GM19193 (cell line): ENCODE measurements around the gene NAV2.

Experiments used
- POLR2A ChIP-seq: IDR thresholded peaks from 4 replicates; pipeline ENCODE4 v1.6.1; 2011; ENCODE audit not compliant: insufficient read depth, insufficient read length; ENCODE audit errors: extremely low read depth

Gene NAV2

DNA sequence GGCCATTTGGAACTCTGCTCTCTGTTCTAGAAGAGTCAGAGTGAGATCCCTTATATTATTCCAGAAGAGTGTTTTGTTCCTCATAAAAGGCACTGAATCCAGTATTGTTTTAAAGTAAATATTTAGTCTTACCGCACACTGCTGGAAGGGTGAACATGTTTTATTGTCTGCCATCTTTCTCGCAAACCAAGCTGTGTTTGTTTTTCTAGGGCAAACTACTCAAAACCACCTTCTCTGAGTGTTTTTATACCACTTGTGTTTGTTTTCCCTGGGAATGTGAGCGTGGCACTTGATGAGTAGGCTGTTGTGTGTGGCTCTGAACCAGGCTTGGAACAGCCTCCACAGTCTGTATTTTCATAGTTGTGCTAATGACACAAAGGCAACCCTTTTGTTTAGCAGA lies 357.8 kb downstream of the NAV2 start:
- TF ChIP-seq POLR2A, result no peak

DNA sequence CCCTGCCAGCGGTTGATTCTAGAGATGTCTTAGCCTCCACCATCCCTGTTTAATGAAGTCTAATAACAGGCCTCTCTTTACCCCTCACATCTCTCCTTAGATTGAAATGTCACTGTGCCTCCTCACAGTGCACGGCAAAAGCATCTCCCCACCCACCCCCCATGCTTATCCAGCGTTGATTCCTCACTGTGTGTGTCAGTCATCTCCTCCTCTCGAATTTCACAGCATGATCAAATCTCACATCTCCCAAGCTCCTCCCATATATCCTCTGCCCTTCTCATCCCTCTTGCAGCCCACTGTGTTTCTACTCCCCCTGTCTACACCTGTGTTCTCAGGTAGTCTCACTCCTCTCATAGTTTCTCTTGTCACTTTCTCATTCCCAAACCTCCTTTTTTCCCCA lies 363.0 kb downstream of the NAV2 start:
- no peak for TF ChIP-seq POLR2A

DNA sequence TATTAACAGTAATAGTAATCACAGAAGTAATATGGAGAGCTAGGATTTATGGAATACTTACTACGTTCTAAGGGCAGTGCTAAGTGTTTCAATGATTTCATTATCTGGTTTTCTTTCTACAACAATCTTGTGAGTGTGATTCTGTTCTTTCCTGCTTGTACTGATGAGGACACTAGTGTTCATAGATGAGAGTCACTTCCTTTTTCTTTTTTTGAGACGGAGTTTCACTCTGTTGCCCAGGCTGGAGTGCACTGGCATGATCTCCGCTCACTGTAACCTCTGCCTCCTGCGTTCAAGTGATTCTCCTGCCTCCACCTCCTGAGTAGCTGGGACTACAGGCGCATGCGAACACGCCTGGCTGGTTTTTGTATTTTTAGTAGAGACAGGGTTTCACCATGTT lies 366.2 kb downstream of the NAV2 start:
- TF ChIP-seq POLR2A, result no peak

DNA sequence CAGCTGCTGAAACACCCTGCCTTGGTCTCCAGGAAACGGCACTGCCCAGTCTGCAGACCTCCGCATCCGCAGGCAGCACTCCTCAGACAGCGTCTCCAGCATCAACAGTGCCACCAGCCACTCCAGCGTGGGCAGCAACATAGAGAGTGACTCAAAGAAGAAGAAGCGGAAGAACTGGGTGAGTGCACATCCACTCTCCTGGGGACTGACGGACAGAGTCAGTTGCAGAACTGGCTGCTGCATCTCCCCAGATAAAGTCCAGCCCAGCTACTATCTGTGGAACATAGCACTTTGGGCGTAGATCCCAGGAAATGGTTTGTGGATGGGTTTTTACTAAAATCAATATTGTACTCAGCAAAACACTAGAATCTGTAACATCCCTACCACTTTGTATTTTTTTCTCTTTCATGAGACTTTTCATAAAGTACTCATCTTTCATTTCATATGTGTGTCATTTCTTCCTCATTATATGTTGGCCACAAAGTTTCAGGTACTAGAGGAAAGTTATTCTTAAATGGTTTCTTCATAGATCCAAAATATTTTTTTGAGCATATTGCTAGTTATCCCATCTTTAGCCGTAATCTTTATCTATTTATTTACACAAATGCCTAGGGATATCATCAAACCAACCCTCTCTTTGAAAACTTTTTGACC lies 367.5 kb downstream of the NAV2 start:
- no peak for TF ChIP-seq POLR2A

DNA sequence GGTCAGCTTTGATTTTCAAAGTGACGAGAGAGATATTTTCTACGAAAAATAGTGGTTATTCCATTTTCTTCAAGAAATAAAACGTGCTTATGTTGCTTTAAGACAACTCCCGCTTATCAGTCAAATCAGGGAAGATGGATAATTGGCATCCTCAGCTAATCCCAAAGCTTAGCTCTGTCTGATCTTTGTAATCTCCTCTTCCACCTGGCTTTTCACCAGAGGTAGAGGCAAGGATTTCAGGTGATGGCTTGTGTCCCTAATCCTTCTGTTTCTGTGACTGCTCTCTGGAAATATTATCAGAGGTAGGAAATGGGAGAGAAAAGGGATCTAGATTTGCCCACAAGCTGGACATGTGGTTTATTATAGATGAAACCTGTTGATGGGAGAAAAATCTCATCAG lies 368.7 kb downstream of the NAV2 start:
- TF ChIP-seq POLR2A, result no peak

DNA sequence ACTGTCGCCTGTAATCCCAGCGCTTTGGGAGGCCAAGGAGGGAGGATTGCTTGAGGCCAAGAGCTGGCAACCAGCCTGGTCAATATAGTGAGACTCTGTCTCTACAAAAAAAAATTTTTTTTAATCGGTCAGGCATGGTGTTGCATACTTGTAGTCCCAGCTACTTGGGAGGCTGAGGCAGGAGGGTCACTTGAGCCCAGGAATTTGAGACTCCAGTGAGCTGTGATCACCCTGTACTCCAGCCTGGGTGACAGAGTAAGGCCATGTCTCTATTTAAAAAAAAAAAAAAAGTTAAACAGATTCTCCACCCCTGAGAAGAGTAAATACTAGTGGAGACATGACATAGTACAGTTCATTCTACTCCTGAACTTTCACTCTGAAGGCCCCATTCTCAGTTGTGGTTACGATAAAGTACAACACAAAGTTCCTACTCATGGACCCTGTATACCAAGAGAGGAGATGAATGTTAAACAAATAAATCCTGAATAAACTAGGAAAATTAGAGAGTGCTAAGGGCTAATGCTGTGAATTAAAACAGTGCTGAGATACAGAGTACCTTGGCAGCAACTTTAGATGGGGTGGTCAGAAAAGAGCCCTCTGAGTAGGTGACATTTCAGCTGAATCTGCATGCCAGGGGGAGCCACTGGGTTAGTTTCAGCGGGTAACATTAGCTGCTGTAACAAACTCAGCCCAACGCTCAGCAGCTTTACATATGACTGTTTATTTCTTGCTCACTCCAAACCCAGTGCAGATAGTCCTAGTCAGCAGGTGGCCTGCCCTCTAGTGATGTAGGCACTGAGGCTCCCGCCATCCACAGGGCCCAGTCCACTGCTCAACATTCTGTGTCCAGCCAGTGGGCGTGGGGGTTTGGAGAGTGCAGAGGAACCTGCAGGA lies 372.5 kb downstream of the NAV2 start:
- no peak for TF ChIP-seq POLR2A

DNA sequence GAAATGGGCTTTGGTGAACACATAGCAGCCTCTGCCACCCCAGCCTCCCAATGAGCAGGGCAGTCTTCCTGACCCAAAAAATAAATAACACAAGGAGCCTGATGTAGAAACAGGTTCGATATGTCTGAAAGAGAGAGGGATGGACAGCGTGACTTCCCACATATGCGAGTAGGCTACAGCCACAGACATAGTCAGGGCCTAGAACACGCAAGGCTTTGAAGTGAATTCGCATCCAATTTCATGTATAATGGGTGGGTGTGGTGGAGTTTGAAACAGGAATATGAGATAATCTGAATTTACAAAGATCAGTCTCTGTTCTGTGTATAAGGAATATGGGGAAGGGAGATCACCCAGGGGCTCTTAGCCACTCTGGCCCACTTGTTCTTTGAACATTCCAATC lies 373.3 kb downstream of the NAV2 start:
- no peak for TF ChIP-seq POLR2A

DNA sequence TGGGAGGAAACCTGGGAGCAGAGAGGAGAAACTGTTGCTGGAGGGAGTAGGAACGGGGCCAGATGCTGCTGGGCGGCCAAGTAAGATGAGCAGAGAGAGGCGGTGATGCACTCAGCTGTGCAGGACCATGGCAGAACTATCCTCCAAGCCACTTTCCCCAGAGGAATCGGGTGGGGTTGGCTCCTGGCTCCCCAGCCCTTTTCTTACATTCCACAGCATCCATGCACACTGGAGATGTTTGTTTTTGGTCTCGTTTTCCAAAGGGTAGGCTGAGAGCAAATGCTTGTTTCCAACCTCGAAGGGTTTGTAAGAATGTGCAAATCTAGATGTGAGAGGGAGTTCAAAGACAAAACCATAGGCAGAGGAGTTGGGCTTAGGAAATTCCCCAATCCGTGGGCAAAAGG lies 374.5 kb downstream of the NAV2 start:
- no peak for TF ChIP-seq POLR2A

DNA sequence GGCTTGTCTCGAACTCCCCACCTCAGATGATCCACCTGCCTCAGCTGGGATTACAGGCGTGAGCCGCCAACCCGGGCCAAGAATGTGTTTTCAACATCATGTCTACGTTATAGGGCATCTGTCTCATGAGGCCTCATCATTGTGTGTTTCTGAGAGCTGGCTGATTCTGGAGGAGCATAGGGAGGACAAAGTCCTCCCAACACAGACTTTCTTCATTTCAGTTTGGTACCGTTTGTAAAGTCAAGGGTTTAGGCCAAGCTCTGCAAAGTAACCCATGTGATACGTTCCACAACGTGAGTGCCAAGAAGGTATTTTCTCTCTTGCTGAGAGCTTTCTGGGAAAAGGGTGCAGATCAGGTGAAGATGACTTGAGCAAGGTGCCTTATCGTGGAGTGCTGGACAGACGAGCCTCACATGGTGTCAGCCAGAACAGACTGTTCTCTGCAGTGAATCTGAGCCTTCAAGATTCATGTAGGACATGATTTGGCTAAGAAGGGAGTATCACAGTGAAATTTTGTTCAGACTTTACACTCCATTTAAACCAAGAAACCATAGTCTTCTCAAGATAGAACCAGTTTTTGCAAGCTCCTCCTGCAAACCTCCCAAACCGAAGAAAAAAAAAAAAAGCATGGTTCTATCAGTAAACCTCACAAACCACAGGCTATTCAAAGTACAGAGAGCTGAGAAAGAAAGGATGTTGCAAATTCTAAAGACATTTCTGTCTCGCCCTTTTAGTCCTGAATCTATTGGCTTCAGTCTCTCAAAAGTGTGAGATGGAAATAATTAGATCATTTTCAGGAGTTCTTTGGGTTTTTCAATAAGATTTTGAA lies 376.0 kb downstream of the NAV2 start:
- TF ChIP-seq POLR2A, result no peak

DNA sequence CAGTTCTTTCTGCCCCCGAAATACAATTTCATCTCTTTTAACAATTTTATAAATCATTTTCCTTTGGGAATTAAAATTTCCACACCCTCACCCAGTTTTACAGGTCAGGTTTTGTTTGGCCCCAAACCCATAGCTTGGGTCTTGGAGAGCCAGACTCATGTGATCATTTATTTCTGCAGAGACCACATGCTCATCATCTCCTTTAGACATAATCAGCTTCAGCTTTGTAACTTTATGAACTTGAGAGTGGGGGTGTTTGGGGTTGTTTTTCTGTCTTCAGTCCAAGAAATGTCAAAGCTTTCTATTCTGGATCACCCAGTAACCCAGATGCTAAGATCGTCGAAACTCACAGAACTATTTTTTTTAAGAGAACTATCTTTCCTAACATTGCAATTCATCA lies 376.7 kb downstream of the NAV2 start:
- no peak for TF ChIP-seq POLR2A

DNA sequence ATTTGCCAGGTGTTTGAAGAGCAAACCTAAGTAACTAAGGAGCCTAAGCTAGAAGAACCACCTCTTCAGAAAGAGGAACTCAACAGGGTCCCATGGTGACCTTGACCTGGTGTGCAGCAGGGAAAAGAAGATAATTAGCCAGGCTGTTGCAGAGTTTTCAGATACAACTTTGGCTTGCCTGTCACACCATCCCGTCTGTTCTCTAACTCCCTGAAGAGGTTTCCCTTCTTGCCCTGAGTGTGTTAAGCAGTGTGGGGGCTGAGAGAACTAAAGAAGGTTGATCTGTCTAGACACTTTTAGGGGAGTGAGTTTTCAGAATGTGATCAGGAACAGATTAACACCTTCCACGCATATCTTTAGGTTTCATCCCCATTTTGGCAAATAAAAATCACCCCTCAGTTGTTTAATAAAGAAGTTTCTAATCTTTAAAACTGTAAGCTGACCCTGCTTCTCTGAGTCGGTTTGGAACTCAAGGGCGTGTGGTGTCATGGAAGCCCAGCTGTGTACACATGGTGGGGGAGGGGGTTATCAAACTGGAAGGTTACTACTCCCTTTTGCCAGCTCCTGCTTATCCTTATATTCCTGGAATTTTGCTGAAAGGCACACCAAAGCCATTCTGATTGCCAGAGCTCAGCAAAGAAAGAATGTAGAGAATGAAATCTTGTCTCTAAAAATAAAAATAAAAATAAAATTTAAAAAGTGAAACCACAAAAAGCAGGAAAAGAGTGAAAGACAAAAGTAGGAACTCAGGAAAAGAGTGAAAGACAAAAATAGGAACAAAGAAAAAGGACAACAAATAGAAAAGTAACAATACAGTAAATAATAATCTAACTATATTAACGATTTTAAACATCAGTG lies 377.4 kb downstream of the NAV2 start:
- TF ChIP-seq POLR2A, result no peak

DNA sequence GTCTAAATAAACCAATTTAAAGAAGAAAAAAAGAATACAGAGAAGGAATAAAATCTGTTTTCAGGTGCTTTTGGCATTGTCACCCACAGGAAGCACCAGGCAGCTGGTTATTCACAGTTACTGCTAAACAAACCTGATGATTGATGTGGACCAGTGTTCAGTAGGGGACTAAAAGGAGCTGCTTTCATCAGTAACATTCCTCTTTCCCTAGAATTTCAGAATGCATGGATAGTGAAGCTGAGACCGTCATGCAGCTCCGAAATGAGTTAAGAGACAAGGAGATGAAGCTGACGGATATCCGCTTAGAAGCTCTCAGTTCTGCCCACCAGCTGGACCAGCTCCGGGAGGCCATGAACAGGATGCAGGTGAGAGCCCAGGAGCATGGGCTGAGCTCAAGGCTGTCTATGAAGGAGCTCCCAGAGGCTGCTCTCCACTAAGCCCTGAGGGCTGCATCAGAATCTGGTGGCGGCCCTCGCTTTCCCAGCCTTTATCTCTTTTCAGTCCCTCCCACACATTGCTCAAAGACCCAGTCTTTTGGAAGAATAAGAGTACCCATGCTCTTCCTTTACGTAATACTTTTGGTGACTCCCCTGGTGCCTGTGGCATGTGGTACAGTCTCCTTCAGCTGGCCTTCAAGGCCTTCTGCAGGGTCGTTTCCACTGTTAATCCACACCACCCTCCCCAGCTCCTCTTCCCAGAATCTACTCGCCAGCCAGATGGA lies 378.2 kb downstream of the NAV2 start:
- TF ChIP-seq POLR2A, result no peak

DNA sequence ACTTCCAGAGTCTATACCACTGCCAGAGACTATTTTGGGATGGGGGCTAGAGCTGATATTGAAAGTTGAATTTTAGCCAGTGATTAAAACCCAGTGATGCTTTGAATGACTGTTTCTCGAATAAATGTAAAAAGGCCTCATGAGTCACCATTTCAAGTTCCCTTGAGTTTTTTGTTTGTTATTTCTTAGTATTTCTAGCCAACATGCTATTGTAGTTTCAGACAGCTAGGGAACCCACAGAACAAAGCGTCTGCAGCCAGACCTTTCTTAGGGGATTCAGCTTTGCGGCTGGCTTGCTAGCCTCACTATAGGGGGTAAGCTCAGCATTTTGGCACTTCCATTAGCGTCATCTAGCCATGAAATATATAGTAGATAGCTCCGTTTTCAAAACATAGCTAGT lies 381.1 kb downstream of the NAV2 start:
- TF ChIP-seq POLR2A, result no peak

DNA sequence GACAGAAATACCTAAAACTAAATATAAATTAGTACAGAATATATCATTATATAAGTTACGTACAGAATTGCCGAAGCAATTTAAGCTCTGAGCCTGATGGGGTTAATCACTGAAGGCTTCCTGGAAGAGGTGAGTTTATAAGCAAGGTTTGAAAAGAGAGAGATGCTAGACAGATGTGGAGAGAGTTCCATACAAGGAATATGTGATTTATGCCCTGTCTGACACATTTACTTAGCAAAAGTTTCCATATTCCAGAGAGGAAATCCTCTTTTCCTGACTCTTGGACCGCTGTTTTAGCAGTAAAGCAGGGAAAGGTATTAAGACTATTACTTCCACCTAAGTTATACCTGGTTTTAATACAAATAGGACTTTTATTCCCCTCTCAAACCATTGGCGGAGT lies 382.6 kb downstream of the NAV2 start:
- TF ChIP-seq POLR2A, result no peak
